HTERT RPE-1 (cell line): ENCODE results near the gene EIF2S1.
"Not testable (repeated sequence)": the region's sequence is repeated elsewhere in the genome, so short reads cannot be mapped to it uniquely, and the experiment has no call there.

ENCODE experiments used
- in situ Hi-C: fragments of 300-500 bp; cut with MboI; formaldehyde crosslinking; loops from 4 replicates; pipeline ENCODE4 v1.14.3; 2020; ENCODE audit warnings: low sequenced_read_pairs

The EIF2S1 gene

GRCh38 chr14:67371247-67372148 is 11.4 kb downstream of the EIF2S1 start:
- in situ Hi-C loops = no loop called here

- in situ Hi-C loops = no loop called here
Measured at GRCh38 chr14:67372833-67373232, 12.7 kb downstream of the EIF2S1 start.

GRCh38 chr14:67373347-67373746 is 13.2 kb downstream of the EIF2S1 start:
- in situ Hi-C loops = no loop called here

- in situ Hi-C loops = no loop called here
Measured at GRCh38 chr14:67377916-67378315, 17.8 kb downstream of the EIF2S1 start.

- in situ Hi-C loops = no loop called here
Measured at GRCh38 chr14:67385120-67385519, 25.0 kb downstream of the EIF2S1 start.

- in situ Hi-C loops = no loop called here
Measured at GRCh38 chr14:67385618-67386017, 25.5 kb downstream of the EIF2S1 start.

- in situ Hi-C loops = no loop called here
Measured at GRCh38 chr14:67387195-67387594, 27.1 kb downstream of the EIF2S1 start.

- in situ Hi-C loops = no loop called here
Measured at GRCh38 chr14:67389275-67389674, 29.1 kb downstream of the EIF2S1 start.

- in situ Hi-C loops = no loop called here
Measured at GRCh38 chr14:67389811-67390534, 29.8 kb downstream of the EIF2S1 start.

GRCh38 chr14:67391268-67391667 is 31.1 kb downstream of the EIF2S1 start:
- in situ Hi-C loops = no loop called here

- in situ Hi-C loops = no loop called here
Measured at GRCh38 chr14:67392123-67392522, 32.0 kb downstream of the EIF2S1 start.

GRCh38 chr14:67392800-67393199 is 32.7 kb downstream of the EIF2S1 start:
- in situ Hi-C loops = no loop called here

GRCh38 chr14:67393689-67394088 is 33.6 kb downstream of the EIF2S1 start:
- in situ Hi-C loops = no loop called here

- in situ Hi-C loops = no loop called here
Measured at GRCh38 chr14:67395086-67395875, 35.2 kb downstream of the EIF2S1 start.

- in situ Hi-C loops = no loop called here
Measured at GRCh38 chr14:67395876-67396189, 35.7 kb downstream of the EIF2S1 start.

- in situ Hi-C loops = no loop called here
Measured at GRCh38 chr14:67396381-67396970, 36.3 kb downstream of the EIF2S1 start.

- in situ Hi-C loops = no loop called here
Measured at GRCh38 chr14:67397536-67397935, 37.4 kb downstream of the EIF2S1 start.

GRCh38 chr14:67400434-67400833 is 40.3 kb downstream of the EIF2S1 start:
- in situ Hi-C loops = no loop called here

- in situ Hi-C loops = no loop called here
Measured at GRCh38 chr14:67405771-67406170, 45.6 kb downstream of the EIF2S1 start.

GRCh38 chr14:67408122-67408801 is 48.1 kb downstream of the EIF2S1 start:
- in situ Hi-C loops = not testable (repeated sequence)
